Kidney (tissue), 14 donors: Measurements from ENCODE around the gene PPP1R17. TPM values are rescaled to one million over a fixed set of nuclear protein-coding genes. Genes with fewer than 3 reads are reported as not detected.

Source experiments
- DNase-seq, 5 donors: peaks; one replicate each; pipeline ENCODE4 v3.0.0-alpha.2; 2013 to 2020
- FAIRE-seq: peaks from 2 replicates; lab custom pipeline; 2012; peaks lifted over from hg19 to GRCh38; lab: Jason Lieb, UNC
- H3K27ac ChIP-seq, 2 donors: one replicate each; pipeline ENCODE4 v1.7.0; 2013; ENCODE audit warnings: low read depth in 2 of 2, low read length in 2 of 2, inconsistent platforms in 1 of 2
- H3K27me3 ChIP-seq: one replicate; pipeline ENCODE4 v1.7.1; 2013; ENCODE audit warnings: low read length, inconsistent platforms; ENCODE audit not compliant: control insufficient read depth, insufficient read depth
- H3K36me3 ChIP-seq, 3 donors: one replicate each; pipeline versions ENCODE4 v1.7.0 to v1.7.1; 2013; ENCODE audit warnings: low read length in 3 of 3, control low read depth in 1 of 3, inconsistent platforms in 1 of 3; ENCODE audit not compliant: insufficient read depth in 3 of 3, control insufficient read depth in 2 of 3
- H3K4me1 ChIP-seq, 3 donors: one replicate each; pipeline versions ENCODE4 v1.7.0 to v1.7.1; 2013; ENCODE audit warnings: low read length in 3 of 3, inconsistent platforms in 1 of 3, low read depth in 1 of 3; ENCODE audit not compliant: control insufficient read depth in 2 of 3, insufficient read depth in 2 of 3
- H3K4me3 ChIP-seq, 3 donors: one replicate each; pipeline versions ENCODE4 v1.7.0 to v1.8.1; 2013; ENCODE audit warnings: low read length in 3 of 3, control low read depth in 1 of 3, inconsistent platforms in 1 of 3
- H3K9ac ChIP-seq, 3 donors: one replicate each; pipeline versions ENCODE4 v1.7.0 to v1.7.1; 2013; ENCODE audit warnings: low read length in 3 of 3, control low read depth in 1 of 3, inconsistent platforms in 1 of 3
- H3K9me3 ChIP-seq, 3 donors: one replicate each; pipeline versions ENCODE4 v1.7.0 to v1.7.1; 2013; ENCODE audit warnings: low read length in 3 of 3, control low read depth in 1 of 3, inconsistent platforms in 1 of 3; ENCODE audit not compliant: control insufficient read depth in 2 of 3, insufficient read depth in 1 of 3
- intact Hi-C: fragments of 100-400 bp; cut with DNase I; formaldehyde crosslinking; loops from one replicate; pipeline ENCODE4 v1.11.1; 2022
- polyA plus RNA-seq: library from polyadenylated mRNA; stranded (reverse); fragments of 350-450 nt; fragmentation: Illumina TruSeq; extraction: RNeasy Lipid Tissue Mini Kit (QIAGEN cat#74804); gene quantifications from one replicate; pipeline ENCODE4 v1.2.3, GENCODE V29; 2014; ENCODE audit warnings: low read depth, low replicate concordance; ENCODE audit not compliant: insufficient read depth
- total RNA-seq: library from RNA; stranded (reverse); fragmentation: NEBNext Ultra II Directional; extraction: Animal tissue kit (Norgen Biotek cat#: 25700); gene quantifications from one replicate; pipeline ENCODE4 v1.2.1, GENCODE V29; 2021
- TF ChIP-seq, protein P1 (sequence below): IDR thresholded peaks from 3 replicates; pipeline ENCODE4 v1.5.1; 2012; ENCODE audit warnings: mild to moderate bottlenecking, moderate library complexity, borderline replicate concordance; ENCODE audit not compliant: insufficient read depth; ENCODE audit errors: extremely low read depth
- donor health status: control.
- donor health status: control.
- donor health status: control.
- donor health status: control.
- donor health status: control.
- donor health status: DM: yes; HTN: yes; CAD: no.
- donor health status: Normal renal cell carcinoma (clear cell type).

Gene PPP1R17
- total and polyA plus RNA-seq, 2 donors from 2014 or later = not detected

DNA sequence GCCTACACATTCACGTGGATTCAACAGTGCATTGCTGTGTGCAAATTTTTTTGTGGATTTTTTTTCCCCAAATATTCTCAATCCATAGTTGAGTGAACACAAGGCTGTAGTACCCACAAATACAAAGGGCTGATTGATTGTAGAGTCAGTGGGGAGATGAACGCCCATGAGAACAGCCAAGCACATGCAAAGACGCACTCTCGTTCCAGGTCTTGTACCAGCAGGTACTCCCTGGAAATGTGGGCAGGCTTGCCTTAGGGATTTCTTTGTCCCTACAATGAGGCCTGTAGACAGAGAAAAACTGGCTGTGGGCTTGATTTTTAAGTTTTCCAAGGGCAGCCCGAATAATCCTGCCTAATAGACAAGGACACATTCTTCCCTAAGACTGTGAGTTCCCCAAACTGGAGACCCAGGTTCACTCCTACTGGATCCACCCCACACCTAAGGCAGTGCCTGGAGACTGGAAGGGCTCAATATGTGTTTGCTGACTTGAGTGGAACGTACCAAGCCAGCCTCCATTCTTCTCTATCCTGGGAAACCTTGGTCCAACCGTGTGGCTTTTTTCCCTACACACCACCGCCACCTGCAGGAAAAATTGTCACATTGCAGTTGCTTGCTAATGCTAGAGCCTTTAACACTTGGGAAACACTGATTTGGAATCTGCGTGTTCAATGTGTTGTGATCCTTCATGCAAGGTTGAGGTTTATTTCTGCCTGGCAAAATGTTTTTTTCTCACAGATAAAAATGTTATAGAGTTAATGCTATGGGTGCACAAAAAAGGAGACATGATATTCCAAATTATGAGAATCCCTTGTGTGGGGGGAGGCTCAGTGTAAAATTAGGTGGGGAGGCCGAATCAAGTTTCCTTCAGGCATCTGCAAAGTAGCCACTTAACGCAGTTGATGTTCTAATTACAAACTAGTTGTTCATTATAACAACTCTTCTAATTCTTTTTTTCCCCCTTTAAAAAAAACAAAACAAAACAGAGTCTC is 49.3 kb downstream of the PPP1R17 start:
- intact Hi-C loops = no loop called here
- FAIRE-seq (peak; percentile 27), DNase-seq (peak in 4 of 5 donors; percentile 68 to 89 (median 78))
- no peak overlapping the region for H3K9ac ChIP-seq
- no peak overlapping the region for H3K4me3 ChIP-seq
- TF ChIP-seq, protein P1, sequence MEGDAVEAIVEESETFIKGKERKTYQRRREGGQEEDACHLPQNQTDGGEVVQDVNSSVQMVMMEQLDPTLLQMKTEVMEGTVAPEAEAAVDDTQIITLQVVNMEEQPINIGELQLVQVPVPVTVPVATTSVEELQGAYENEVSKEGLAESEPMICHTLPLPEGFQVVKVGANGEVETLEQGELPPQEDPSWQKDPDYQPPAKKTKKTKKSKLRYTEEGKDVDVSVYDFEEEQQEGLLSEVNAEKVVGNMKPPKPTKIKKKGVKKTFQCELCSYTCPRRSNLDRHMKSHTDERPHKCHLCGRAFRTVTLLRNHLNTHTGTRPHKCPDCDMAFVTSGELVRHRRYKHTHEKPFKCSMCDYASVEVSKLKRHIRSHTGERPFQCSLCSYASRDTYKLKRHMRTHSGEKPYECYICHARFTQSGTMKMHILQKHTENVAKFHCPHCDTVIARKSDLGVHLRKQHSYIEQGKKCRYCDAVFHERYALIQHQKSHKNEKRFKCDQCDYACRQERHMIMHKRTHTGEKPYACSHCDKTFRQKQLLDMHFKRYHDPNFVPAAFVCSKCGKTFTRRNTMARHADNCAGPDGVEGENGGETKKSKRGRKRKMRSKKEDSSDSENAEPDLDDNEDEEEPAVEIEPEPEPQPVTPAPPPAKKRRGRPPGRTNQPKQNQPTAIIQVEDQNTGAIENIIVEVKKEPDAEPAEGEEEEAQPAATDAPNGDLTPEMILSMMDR = peak; percentile 90
- H3K4me1 ChIP-seq = no peaks in the 10 kb centered on the region
- no peaks in the 10 kb centered on the region for H3K27me3 ChIP-seq
- H3K27ac ChIP-seq = no peak overlapping the region
- H3K9me3 ChIP-seq = no peaks in the 10 kb centered on the region
- no peaks in the 10 kb centered on the region for H3K36me3 ChIP-seq

DNA sequence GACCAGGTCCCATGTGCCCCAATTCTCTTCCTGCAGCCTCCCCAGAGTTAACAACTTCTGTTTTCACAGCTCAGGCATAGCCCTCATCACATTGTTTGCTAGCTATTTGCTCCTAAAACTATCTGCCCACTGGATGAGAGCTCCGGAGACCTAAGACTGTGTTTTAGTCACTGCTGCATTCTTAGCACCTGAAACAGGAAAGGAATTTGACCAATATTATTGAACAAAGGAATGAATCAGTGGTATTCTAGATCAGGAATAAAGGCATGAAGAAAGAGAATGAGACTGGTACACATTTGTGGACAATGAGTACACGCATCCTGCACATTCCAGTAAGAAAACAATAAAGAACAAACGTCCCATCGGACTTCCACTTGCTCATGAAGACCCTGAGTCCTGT is 54.8 kb downstream of the PPP1R17 start:
- DNase-seq = no peak
- no peak overlapping the region for H3K4me3 ChIP-seq
- TF ChIP-seq, protein P1 = no peak
- H3K9me3 ChIP-seq = no peaks in the 10 kb centered on the region
- intact Hi-C loops = loop anchor here (10.0 kb wide), 1 partner anchor 733 kb away; no protein-coding TSS in a partner anchor
- H3K27ac ChIP-seq = no peak overlapping the region
- FAIRE-seq = no peak
- no peaks in the 10 kb centered on the region for H3K4me1 ChIP-seq
- H3K36me3 ChIP-seq = no peaks in the 10 kb centered on the region
- no peaks in the 10 kb centered on the region for H3K27me3 ChIP-seq
- H3K9ac ChIP-seq = no peak overlapping the region

DNA sequence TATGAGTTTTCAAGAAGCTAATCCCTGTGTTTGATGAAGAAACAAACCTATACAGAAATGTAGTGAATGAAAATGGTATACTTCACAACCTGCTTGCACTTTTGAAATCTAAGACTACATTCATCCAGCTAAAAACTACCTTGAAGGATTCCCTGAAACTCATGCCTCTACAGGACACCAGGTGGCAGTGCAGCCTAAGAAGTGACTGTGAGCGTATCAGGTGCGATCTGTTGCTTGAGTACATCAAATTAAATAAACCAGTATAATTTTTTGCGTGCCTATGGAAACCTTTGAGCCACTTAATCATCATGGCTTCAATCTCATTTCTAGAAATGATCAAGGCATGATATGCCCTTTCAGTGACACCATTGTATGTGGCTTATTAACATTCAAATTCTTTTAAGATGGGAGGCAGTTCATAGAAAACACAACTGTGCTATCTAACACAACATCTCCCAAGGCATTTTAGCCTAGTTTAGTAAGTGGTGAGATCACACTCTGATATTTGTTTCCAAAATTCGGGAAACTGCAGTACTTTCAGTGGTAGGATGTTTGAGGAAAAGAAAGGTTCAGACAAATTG is 57.4 kb downstream of the PPP1R17 start:
- no peak overlapping the region for H3K27ac ChIP-seq
- intact Hi-C loops = loop anchor here (10.0 kb wide), 1 partner anchor 730 kb away; no protein-coding TSS in a partner anchor
- no peak overlapping the region for H3K4me3 ChIP-seq
- H3K36me3 ChIP-seq = no peaks in the 10 kb centered on the region
- no peaks in the 10 kb centered on the region for H3K4me1 ChIP-seq
- FAIRE-seq (peak; percentile 92), DNase-seq (peak in 4 of 5 donors; percentile 67 to 85 (median 76))
- no peak overlapping the region for H3K9ac ChIP-seq
- TF ChIP-seq, protein P1 = peak; percentile 85
- no peaks in the 10 kb centered on the region for H3K27me3 ChIP-seq
- no peaks in the 10 kb centered on the region for H3K9me3 ChIP-seq
